Bronchial smooth muscle cell (primary cell): Measurements from ENCODE around the gene CAMP. TPM values are rescaled to one million over a fixed set of nuclear protein-coding genes. Genes with fewer than 3 reads are reported as not detected.

ENCODE experiments used
- total RNA-seq: library from RNA; depleted of rRNA; stranded (reverse); fragments of >200 nt; gene quantifications from 2 replicates; pipeline ENCODE4 v1.2.1, GENCODE V29; 2014

Gene CAMP
- 0.26 TPM in 1 of 2 replicates, not detected in the other for total RNA-seq

GRCh38 chr3:48222616-48223513 is at the start of gene CAMP:
TSS of gene CAMP (plus strand) at chr3:48223495. CDS start at chr3:48223512, 17 bp downstream.

GRCh38 chr3:48188266-48189201 is 34.8 kb upstream of the CAMP start, which contains the start of gene CDC25A:
TSS of gene CDC25A (minus strand) at chr3:48188417. CDS start at chr3:48187947, 470 bp downstream.

Other genes with a start within 250 kb of the CAMP start
- 73.1 and 74.9 TPM in 2 replicates for gene MAP4, start 207.1 kb upstream of the CAMP start, total RNA-seq
- gene CDC25A, start 35.1 kb upstream of the CAMP start, total RNA-seq = 0.94 and 1.1 TPM in 2 replicates
- 3.5 and 4.4 TPM in 2 replicates for gene ZNF589, start 17.6 kb downstream of the CAMP start, total RNA-seq
- gene NME6, start 77.9 kb downstream of the CAMP start, total RNA-seq = 16.7 and 28.9 TPM in 2 replicates
- not detected in 2 replicates for gene SPINK8, start 110.2 kb downstream of the CAMP start, total RNA-seq
- not detected in 2 replicates for gene FBXW12, start 148.7 kb downstream of the CAMP start, total RNA-seq
- 42.6 and 57.5 TPM in 2 replicates for gene PLXNB1, start 206.6 kb downstream of the CAMP start, total RNA-seq
- gene CCDC51, start 216.6 kb downstream of the CAMP start, total RNA-seq = 36.0 and 43.8 TPM in 2 replicates
- 256 and 553 TPM in 2 replicates for gene TMA7, start 216.8 kb downstream of the CAMP start, total RNA-seq
- 3.3 and 3.6 TPM in 2 replicates for gene ATRIP, start 223.2 kb downstream of the CAMP start, total RNA-seq